HFFc6 (cell line): Measurements from ENCODE around the gene DNAJC22. TPM values are rescaled to one million over a fixed set of nuclear protein-coding genes. Genes with fewer than 3 reads are reported as not detected.
"Not testable (repeated sequence)": the region's sequence is repeated elsewhere in the genome, so short reads cannot be mapped to it uniquely, and the experiment has no call there.

Experiments
- DNase-seq: peaks from one replicate; pipeline ENCODE4 v3.0.0-alpha.2; 2018
- H3K27ac Mint-ChIP-seq: 2 replicates; pipeline ENCODE4 v1.8.0; 2020; ENCODE audit warnings: mild to moderate bottlenecking, mixed read lengths
- H3K27me3 Mint-ChIP-seq: 2 replicates; pipeline ENCODE4 v1.8.0; 2021; ENCODE audit warnings: mild to moderate bottlenecking, moderate library complexity, mixed read lengths; ENCODE audit not compliant: insufficient read depth
- H3K36me3 Mint-ChIP-seq: 2 replicates; pipeline ENCODE4 v1.8.0; 2021; ENCODE audit warnings: low read depth, mixed read lengths
- H3K4me1 Mint-ChIP-seq: 2 replicates; pipeline ENCODE4 v1.8.0; 2020; ENCODE audit warnings: low read depth, mixed read lengths
- H3K4me3 Mint-ChIP-seq: 2 replicates; pipeline ENCODE4 v1.8.0; 2020; ENCODE audit warnings: mild to moderate bottlenecking, moderate library complexity, mixed read lengths
- H3K9me3 Mint-ChIP-seq: 2 replicates; pipeline ENCODE4 v1.8.0; 2020; ENCODE audit warnings: mild to moderate bottlenecking, mixed read lengths
- total RNA-seq, 6 experiments: library from RNA; stranded (reverse); fragmentation: NEBNext Ultra II Directional; extraction: Animal tissue kit (Norgen Biotek cat#: 25700); gene quantifications; 2 replicates in 1 of 6; 3 replicates in 5 of 6; pipeline ENCODE4 v1.2.3, GENCODE V29; 2021
- TF ChIP-seq, protein P1 (sequence below): fragments of 200-600 bp; sonication (generic); IDR thresholded peaks from 2 replicates; pipeline ENCODE4 v1.5.0; 2021; ENCODE audit warnings: antibody characterized with exemption, mild to moderate bottlenecking

The DNAJC22 gene
- total RNA-seq, 6 experiments from 2014 or later = 0.38 to 4.1 (median 2.6) TPM

DNA sequence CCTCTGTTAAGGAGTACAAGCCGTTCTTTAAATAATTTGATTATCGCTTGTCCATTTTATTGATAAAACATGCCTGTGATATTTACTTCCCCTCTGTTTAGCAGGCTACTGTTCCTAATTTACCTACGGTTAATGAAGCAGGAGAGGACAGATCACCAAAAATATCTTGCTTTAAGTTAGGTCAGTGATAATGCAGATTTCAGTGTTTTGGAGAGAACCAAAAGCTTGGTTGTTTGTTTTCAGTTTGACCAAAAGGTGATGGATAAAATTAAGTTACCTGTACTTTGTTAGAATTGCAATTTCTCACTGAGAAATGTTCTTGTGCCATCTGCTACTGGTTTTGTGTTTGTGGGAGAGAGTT is 21.5 kb downstream of the DNAJC22 start:
- DNase-seq = no peak

DNA sequence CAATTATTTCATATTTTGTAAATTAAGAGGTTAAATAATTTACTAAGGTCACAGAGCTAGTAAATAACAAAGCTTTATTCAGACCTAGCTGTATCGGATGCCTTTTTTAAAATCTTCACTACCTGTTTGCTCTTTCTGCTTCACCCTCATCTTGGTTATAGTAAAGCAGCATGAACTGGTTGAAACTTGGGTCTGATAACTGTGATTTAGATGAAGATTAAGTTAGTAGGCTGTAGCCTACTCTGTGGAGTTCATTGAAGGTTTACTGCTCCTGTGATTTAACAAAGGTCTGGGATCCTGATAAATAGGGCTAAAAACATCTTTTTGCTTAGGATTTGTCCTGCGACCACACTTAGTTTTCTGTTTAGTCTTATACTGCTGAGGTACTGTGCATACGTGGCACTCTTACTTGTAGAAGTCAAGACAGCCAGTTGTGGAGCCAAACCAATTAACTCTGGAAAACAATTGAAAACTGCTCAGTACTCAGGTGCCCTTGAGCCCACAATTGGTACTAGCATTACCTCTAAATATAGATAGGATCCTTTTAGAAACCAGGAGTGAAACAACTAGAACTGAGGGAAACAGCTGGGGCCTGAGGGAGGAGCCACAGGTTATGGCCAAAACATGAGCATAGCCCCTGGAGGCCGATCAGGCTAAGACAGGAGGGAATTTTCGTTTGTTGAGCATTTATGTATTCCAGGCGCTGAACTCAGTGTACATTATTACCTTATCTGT is 22.9 kb downstream of the DNAJC22 start:
- Mint-ChIP-seq H3K36me3 (peaks cover 27% of the 10 kb centered on the region), H3K27ac (peak overlapping the region; percentile 81), H3K27me3 (no peaks in the 10 kb centered on the region), H3K9me3 (no peaks in the 10 kb centered on the region), H3K4me3 (peak overlapping the region; percentile 95), H3K4me1 (peaks cover 61% of the 10 kb centered on the region)
- TF ChIP-seq, protein P1, sequence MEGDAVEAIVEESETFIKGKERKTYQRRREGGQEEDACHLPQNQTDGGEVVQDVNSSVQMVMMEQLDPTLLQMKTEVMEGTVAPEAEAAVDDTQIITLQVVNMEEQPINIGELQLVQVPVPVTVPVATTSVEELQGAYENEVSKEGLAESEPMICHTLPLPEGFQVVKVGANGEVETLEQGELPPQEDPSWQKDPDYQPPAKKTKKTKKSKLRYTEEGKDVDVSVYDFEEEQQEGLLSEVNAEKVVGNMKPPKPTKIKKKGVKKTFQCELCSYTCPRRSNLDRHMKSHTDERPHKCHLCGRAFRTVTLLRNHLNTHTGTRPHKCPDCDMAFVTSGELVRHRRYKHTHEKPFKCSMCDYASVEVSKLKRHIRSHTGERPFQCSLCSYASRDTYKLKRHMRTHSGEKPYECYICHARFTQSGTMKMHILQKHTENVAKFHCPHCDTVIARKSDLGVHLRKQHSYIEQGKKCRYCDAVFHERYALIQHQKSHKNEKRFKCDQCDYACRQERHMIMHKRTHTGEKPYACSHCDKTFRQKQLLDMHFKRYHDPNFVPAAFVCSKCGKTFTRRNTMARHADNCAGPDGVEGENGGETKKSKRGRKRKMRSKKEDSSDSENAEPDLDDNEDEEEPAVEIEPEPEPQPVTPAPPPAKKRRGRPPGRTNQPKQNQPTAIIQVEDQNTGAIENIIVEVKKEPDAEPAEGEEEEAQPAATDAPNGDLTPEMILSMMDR = peak; percentile 68
- DNase-seq = peak; percentile 22

More for the DNA sequence above, 21.5 kb downstream of the DNAJC22 start:
- peak overlapping the region; percentile 85 for H3K27ac Mint-ChIP-seq
- TF ChIP-seq, protein P1 = no peak
- H3K4me1 Mint-ChIP-seq = peaks cover 65% of the 10 kb centered on the region
- peaks cover 27% of the 10 kb centered on the region for H3K36me3 Mint-ChIP-seq
- H3K4me3 Mint-ChIP-seq = peak overlapping the region; percentile 95
- no peaks in the 10 kb centered on the region for H3K9me3 Mint-ChIP-seq
- peaks cover 2% of the 10 kb centered on the region; the same call in 1 of the 2 replicates for H3K27me3 Mint-ChIP-seq

DNA sequence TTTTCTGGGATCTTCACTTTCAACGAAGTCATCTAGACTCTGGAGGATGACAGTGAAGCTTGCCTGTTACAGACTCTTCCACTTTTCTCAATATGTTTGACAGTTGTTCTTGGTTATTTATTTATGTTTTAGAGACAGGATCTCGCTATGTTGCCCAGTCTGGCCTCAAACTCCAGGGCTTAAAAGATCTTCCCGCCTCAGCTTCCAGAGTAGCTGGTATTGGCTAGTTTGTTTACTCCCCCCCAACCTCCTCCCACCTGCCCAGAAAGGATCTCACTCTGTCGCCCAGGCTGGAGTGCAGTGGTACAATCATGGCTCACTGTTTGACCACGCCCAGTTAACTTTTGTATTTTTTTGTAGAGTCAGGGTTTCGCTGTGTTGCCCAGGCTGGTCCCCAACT is 23.9 kb downstream of the DNAJC22 start:
- no peaks in the 10 kb centered on the region for H3K9me3 Mint-ChIP-seq
- H3K36me3 Mint-ChIP-seq = peaks cover 27% of the 10 kb centered on the region
- no peak overlapping the region for H3K27ac Mint-ChIP-seq
- DNase-seq = no peak
- TF ChIP-seq, protein P1 = no peak
- no peaks in the 10 kb centered on the region for H3K27me3 Mint-ChIP-seq
- peaks cover 61% of the 10 kb centered on the region for H3K4me1 Mint-ChIP-seq
- no peak overlapping the region; the same call in 1 of the 2 replicates for H3K4me3 Mint-ChIP-seq

DNA sequence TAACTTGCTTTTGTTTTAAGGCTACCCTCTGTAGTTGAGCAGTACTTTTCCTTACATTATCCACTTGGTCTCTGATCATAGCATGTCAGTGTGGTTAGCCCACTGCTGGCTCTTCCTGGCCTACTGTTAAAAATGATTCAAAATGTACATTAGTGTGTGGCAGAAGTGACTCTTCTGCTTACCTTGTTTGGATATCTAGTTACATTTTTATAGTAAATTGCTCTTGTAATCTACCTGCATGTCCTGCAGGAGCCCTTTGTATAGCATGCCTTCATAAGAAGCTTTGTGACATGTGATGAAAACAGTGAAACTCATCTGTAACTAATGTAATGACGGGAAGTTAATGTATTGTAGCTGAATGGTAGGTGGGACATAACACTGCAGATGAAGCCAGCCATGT is 28.7 kb downstream of the DNAJC22 start:
- DNase-seq = no peak
- Mint-ChIP-seq H3K4me3 (no peak overlapping the region), H3K36me3 (peaks cover 24% of the 10 kb centered on the region), H3K4me1 (peaks cover 39% of the 10 kb centered on the region), H3K27ac (no peak overlapping the region), H3K27me3 (no peaks in the 10 kb centered on the region), H3K9me3 (no peaks in the 10 kb centered on the region)
- TF ChIP-seq, protein P1 = no peak

DNA sequence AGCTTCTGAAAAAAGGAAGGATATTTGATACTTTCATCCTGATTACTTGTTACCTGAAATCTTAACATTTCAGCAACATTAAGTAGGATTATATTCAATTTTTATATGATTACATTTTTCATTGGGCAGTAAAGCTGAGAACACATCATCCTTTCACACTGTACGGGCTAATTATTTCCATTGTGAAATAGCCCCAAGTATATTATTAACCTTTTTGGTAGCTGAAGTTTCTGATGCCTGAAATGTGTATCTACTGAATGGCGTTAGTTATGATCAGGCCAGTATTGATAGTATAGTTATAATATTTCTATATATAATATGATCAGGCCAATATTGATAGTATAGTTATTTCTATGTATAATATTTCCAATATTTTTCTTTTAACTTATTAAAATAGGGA is 30.7 kb downstream of the DNAJC22 start:
- Mint-ChIP-seq H3K4me1 (peaks cover 39% of the 10 kb centered on the region), H3K27me3 (no peaks in the 10 kb centered on the region), H3K4me3 (no peak overlapping the region), H3K36me3 (peaks cover 11% of the 10 kb centered on the region; the same call in 1 of the 2 replicates), H3K9me3 (no peaks in the 10 kb centered on the region), H3K27ac (no peak overlapping the region)
- no peak for DNase-seq
- TF ChIP-seq, protein P1 = no peak

DNA sequence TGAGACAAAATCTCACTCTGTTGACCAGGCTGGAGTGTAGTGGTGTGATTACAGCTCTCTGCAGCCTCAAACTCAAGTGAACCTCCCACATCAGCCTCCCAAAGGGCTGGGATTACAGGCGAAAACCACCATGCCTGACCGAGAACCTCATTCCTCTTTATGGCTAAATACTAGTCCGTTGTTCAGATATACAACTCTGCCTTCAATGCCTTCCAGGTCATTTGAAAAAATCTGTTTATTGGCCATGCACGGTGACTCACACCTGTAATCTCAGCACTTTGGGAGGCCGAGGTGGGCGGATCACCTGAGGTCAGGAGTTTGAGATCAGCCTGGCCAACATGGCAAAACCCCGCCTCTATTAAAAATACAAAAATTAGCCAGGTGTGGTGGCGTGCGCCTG is 33.5 kb downstream of the DNAJC22 start:
- not testable (repeated sequence) for H3K27ac Mint-ChIP-seq, DNase-seq

More for the DNA sequence above, 33.5 kb downstream of the DNAJC22 start:
- not testable (repeated sequence) for H3K4me3 Mint-ChIP-seq, H3K27me3 Mint-ChIP-seq, H3K9me3 Mint-ChIP-seq, H3K36me3 Mint-ChIP-seq
- H3K4me1 Mint-ChIP-seq = peaks cover 35% of the 10 kb centered on the region
